Measurements from ENCODE around the gene ERMAP. TPM values are rescaled to one million over a fixed set of nuclear protein-coding genes. Genes with fewer than 3 reads are reported as not detected.

ERMAP gene
- total and polyA plus RNA-seq, 2 experiments from 2014 or later: 1.2 to 2.2 TPM

GRCh38 chr1:42891465-42892138 lies 74.7 kb downstream of the ERMAP start:
- Histone ChIP-seq H3K79me2 (replicated peaks; ENCODE audit: insufficient read depth) (no peaks in the 10 kb centered on the region), H2AFZ (no peak overlapping the region), H3K9me2 (ENCODE audit: insufficient read depth) (no peaks in the 10 kb centered on the region), H3K27me3 (ENCODE audit: insufficient read depth) (no peaks in the 10 kb centered on the region), H3K36me3 (ENCODE audit: insufficient read depth) (no peaks in the 10 kb centered on the region), H4K20me1 (replicated peaks; ENCODE audit: insufficient read depth) (no peaks in the 10 kb centered on the region), H3K4me3 (no peak overlapping the region), H3K4me2 (no peak overlapping the region), H3K27ac (ENCODE audit: low read depth) (no peak overlapping the region), H3K4me1 (ENCODE audit: insufficient read depth) (no peaks in the 10 kb centered on the region), H3F3A (replicated peaks; ENCODE audit: low read depth) (no peaks in the 10 kb centered on the region)
- no peak overlapping the region for H3K27ac Mint-ChIP-seq
- no peaks in the 10 kb centered on the region for H3K4me1 Mint-ChIP-seq
- DNase-seq (ENCODE audit: low spot score): no peak
- TF ChIP-seq STAT1 (IDR thresholded peaks at IDR 0.05; ENCODE audit: unreplicated experiment): no peak
- TF ChIP-seq REST (IDR thresholded peaks at IDR 0.05; ENCODE audit: unreplicated experiment): no peak
- no peak for TF ChIP-seq POLR2AphosphoS5 (IDR thresholded peaks at IDR 0.05; ENCODE audit: low read depth)
- no peak for TF ChIP-seq JUNB (IDR thresholded peaks at IDR 0.05; ENCODE audit: unreplicated experiment)
- TF ChIP-seq CTCF (conservative IDR thresholded peaks at IDR 0.05; ENCODE audit: low read depth in 2 of 2): no peak
- TF ChIP-seq EZH2 (IDR thresholded peaks at IDR 0.05; ENCODE audit: low read depth, unreplicated experiment): no peak
- TF ChIP-seq NANOG (IDR thresholded peaks at IDR 0.05; ENCODE audit: borderline replicate concordance): no peak
- TF ChIP-seq ETS1 (IDR thresholded peaks at IDR 0.05): no peak
- no peak for TF ChIP-seq ZNF114 (CRISPR knock-in tag; IDR thresholded peaks at IDR 0.05)
- TF ChIP-seq CREB1 (CRISPR knock-in tag; IDR thresholded peaks at IDR 0.05; ENCODE audit: low read depth): no peak
- TF ChIP-seq ZNF331 (CRISPR knock-in tag; IDR thresholded peaks at IDR 0.05; ENCODE audit: low read depth): no peak
- TF ChIP-seq EZH2phosphoT487 (IDR thresholded peaks at IDR 0.05; ENCODE audit: unreplicated experiment): no peak
- no peaks in the 10 kb centered on the region for H3K36me3 Mint-ChIP-seq (ENCODE audit: low read depth)
- H3K4me3 Mint-ChIP-seq: no peak overlapping the region
- H3K9me3 Mint-ChIP-seq: peaks cover 4% of the 10 kb centered on the region; the same call in 1 of the 3 replicates
- no peak for ATAC-seq
- H3K27me3 Mint-ChIP-seq (ENCODE audit: insufficient read depth, low read depth, poor library complexity): no peaks in the 10 kb centered on the region

Other genes with a start within 250 kb of the ERMAP start
- 66.5 and 71.2 TPM in 2 replicates for gene PPIH, start 158.7 kb upstream of the ERMAP start, total RNA-seq (2014; rRNA removed; shearing (Covaris generic))
- 122 and 132 TPM in 2 replicates for gene PPIH, start 158.7 kb upstream of the ERMAP start, polyA plus RNA-seq (2016; fragmentation: Nextera tagmentation; extraction: Ambion mirVana)
- 1,206 and 1,282 TPM in 2 replicates for gene YBX1, start 134.7 kb upstream of the ERMAP start, total RNA-seq (2014; rRNA removed; shearing (Covaris generic))
- gene YBX1, start 134.7 kb upstream of the ERMAP start, polyA plus RNA-seq (2016; fragmentation: Nextera tagmentation; extraction: Ambion mirVana): 1,441 and 1,488 TPM in 2 replicates
- gene CLDN19, start 76.9 kb upstream of the ERMAP start, total RNA-seq (2014; rRNA removed; shearing (Covaris generic)): 10.8 and 12.8 TPM in 2 replicates
- gene CLDN19, start 76.9 kb upstream of the ERMAP start, polyA plus RNA-seq (2016; fragmentation: Nextera tagmentation; extraction: Ambion mirVana): 2.3 and 2.6 TPM in 2 replicates
- gene P3H1, start 50.1 kb upstream of the ERMAP start, total RNA-seq (2014; rRNA removed; shearing (Covaris generic)): 67.1 and 75.1 TPM in 2 replicates
- gene P3H1, start 50.1 kb upstream of the ERMAP start, polyA plus RNA-seq (2016; fragmentation: Nextera tagmentation; extraction: Ambion mirVana): 50.5 and 51.1 TPM in 2 replicates
- gene C1orf50, start 49.9 kb upstream of the ERMAP start, total RNA-seq (2014; rRNA removed; shearing (Covaris generic)): 3.3 and 4.4 TPM in 2 replicates
- gene C1orf50, start 49.9 kb upstream of the ERMAP start, polyA plus RNA-seq (2016; fragmentation: Nextera tagmentation; extraction: Ambion mirVana): 4.7 and 5.0 TPM in 2 replicates
- 0.45 TPM in 1 of 2 replicates, not detected in the other for gene TMEM269, start 32.1 kb upstream of the ERMAP start, total RNA-seq (2014; rRNA removed; shearing (Covaris generic))
- 0.28 and 0.31 TPM in 2 replicates for gene TMEM269, start 32.1 kb upstream of the ERMAP start, polyA plus RNA-seq (2016; fragmentation: Nextera tagmentation; extraction: Ambion mirVana)
- gene SVBP, start 275 bp downstream of the ERMAP start, total RNA-seq (2014; rRNA removed; shearing (Covaris generic)): 22.1 and 32.9 TPM in 2 replicates
- gene SVBP, start 275 bp downstream of the ERMAP start, polyA plus RNA-seq (2016; fragmentation: Nextera tagmentation; extraction: Ambion mirVana): 77.3 and 82.1 TPM in 2 replicates
- 26.4 and 27.7 TPM in 2 replicates for gene ZNF691, start 29.5 kb downstream of the ERMAP start, total RNA-seq (2014; rRNA removed; shearing (Covaris generic))
- gene ZNF691, start 29.5 kb downstream of the ERMAP start, polyA plus RNA-seq (2016; fragmentation: Nextera tagmentation; extraction: Ambion mirVana): 21.3 and 22.0 TPM in 2 replicates
- gene SLC2A1, start 141.7 kb downstream of the ERMAP start, total RNA-seq (2014; rRNA removed; shearing (Covaris generic)): 305 and 479 TPM in 2 replicates
- 63.9 and 66.1 TPM in 2 replicates for gene SLC2A1, start 141.7 kb downstream of the ERMAP start, polyA plus RNA-seq (2016; fragmentation: Nextera tagmentation; extraction: Ambion mirVana)

All from GM23338 (cell line).